ENCODE results near the gene ATP9B.
"Not testable (repeated sequence)": the region's sequence is repeated elsewhere in the genome, so short reads cannot be mapped to it uniquely, and the experiment has no call there.

The ATP9B gene

DNA sequence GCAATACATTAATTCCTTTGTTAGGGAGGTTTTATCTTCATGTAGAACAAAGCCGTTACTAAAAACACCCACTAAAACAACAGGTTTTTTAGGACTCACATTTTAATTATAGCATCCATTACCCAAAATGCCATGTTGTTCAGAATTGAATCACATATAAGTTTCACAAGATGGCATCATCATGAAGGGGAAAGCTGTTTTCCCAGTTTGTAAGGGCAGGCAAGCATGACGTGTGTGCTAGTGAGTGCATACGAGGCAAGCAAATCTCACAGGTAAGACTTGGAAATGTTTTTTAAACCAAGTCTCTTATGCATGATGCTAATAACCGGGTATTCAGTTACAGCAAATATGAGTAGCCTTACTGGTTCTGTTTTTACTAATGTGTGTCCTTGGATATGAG is 214.7 kb downstream of the ATP9B start:
- no peak overlapping the region for H3K27ac ChIP-seq
- peaks cover 7% of the 10 kb centered on the region for H3K9me3 ChIP-seq (ENCODE audit: severe bottlenecking)
- no peaks in the 10 kb centered on the region for H3K36me3 ChIP-seq
- H3K4me3 ChIP-seq (ENCODE audit: low read depth, low read length) = no peak overlapping the region
- no peak for DNase-seq
- TF ChIP-seq, protein P1, sequence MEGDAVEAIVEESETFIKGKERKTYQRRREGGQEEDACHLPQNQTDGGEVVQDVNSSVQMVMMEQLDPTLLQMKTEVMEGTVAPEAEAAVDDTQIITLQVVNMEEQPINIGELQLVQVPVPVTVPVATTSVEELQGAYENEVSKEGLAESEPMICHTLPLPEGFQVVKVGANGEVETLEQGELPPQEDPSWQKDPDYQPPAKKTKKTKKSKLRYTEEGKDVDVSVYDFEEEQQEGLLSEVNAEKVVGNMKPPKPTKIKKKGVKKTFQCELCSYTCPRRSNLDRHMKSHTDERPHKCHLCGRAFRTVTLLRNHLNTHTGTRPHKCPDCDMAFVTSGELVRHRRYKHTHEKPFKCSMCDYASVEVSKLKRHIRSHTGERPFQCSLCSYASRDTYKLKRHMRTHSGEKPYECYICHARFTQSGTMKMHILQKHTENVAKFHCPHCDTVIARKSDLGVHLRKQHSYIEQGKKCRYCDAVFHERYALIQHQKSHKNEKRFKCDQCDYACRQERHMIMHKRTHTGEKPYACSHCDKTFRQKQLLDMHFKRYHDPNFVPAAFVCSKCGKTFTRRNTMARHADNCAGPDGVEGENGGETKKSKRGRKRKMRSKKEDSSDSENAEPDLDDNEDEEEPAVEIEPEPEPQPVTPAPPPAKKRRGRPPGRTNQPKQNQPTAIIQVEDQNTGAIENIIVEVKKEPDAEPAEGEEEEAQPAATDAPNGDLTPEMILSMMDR (IDR thresholded peaks at IDR 0.05; ENCODE audit: low read depth, low read length) = no peak
- H3K27me3 ChIP-seq (ENCODE audit: insufficient read depth, low read depth, severe bottlenecking) = no peaks in the 10 kb centered on the region

DNA sequence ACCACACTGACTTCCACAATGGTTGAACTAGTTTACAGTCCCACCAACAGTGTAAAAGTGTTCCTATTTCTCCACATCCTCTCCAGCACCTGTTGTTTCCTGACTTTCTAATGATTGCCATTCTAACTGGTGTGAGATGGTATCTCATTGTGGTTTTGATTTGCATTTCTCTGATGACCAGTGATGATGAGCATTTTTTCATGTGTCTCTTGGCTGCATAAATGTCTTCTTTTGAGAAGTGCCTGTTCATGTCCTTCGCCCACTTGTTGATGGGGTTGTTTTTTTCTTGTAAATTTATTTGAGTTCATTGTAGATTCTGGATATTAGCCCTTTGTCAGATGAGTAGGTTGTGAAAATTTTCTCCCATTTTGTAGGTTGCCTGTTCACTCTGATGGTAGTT is 216.0 kb downstream of the ATP9B start:
- H3K9me3 ChIP-seq (ENCODE audit: severe bottlenecking); H3K27me3 ChIP-seq (ENCODE audit: insufficient read depth, low read depth, severe bottlenecking); DNase-seq; H3K4me3 ChIP-seq (ENCODE audit: low read depth, low read length); H3K36me3 ChIP-seq; H3K27ac ChIP-seq: not testable (repeated sequence)

DNA sequence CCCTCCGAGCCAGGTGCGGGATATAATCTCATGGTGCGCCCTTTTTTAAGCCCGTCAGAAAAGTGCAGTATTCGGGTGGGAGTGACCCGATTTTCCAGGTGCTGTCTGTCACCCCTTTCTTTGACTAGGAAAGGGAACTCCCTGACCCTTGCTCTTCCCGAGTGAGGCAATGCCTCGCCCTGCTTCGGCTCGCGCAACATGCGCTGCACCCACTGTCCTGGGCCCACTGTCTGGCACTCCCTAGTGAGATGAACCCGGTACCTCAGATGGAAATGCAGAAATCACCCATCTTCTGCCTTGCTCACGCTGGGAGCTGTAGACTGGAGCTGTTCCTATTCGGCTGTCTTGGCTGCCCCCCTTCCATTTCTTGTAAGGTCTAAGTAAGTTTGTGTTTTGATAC is 221.2 kb downstream of the ATP9B start:
- not testable (repeated sequence) for H3K27me3 ChIP-seq (ENCODE audit: insufficient read depth, low read depth, severe bottlenecking); H3K36me3 ChIP-seq; H3K27ac ChIP-seq; H3K9me3 ChIP-seq (ENCODE audit: severe bottlenecking); H3K4me3 ChIP-seq (ENCODE audit: low read depth, low read length); DNase-seq

DNA sequence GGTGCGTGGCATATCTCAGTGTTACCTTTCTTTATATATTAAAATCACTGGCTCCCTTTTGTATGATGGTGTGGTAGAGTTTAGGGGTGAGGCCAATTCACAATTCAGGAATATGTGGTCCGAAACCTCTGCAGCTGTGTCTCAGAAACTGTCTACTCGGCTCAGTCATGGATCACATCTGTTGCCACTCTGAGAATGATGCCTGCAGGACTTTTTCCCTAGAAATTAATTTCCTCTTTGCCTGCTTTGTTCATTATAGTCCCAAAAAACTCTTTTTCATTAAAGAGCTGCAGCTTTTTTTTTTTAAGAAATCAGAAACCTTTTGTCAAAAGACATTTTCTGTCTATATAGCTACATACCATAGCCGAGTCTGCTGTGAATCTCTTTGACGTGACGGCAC is 221.7 kb downstream of the ATP9B start:
- TF ChIP-seq, protein P1 (IDR thresholded peaks at IDR 0.05; ENCODE audit: low read depth, low read length) = no peak
- DNase-seq = no peak
- H3K27ac ChIP-seq = no peak overlapping the region

DNA sequence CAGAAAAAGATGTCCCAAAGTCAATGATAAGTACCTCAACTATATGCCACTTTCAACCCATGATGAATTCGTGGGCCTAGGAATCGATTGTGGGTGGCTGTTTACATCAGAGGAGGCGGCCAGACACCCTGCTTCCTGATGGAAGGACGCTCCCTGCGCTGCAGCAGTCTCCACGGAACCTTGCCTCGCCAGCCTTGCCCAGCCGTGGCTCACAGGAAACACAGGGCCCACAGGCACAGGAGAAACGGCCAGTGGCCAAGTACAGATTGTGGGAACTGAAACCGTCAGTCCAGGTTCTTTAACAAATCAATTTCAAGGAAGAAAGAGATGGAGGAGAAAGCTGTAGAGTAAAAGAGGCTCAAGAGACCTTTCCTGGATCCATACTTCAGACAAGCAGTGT is 225.0 kb downstream of the ATP9B start:
- Histone ChIP-seq H3K27me3 (ENCODE audit: insufficient read depth, low read depth, severe bottlenecking) (no peaks in the 10 kb centered on the region), H3K4me3 (ENCODE audit: low read depth, low read length) (no peak overlapping the region), H3K36me3 (no peaks in the 10 kb centered on the region; the same call in 1 of the 2 replicates), H3K9me3 (ENCODE audit: severe bottlenecking) (no peaks in the 10 kb centered on the region), H3K27ac (no peak overlapping the region)
- no peak for DNase-seq
- TF ChIP-seq, protein P1 (IDR thresholded peaks at IDR 0.05; ENCODE audit: low read depth, low read length) = no peak

More for the DNA sequence above, 221.7 kb downstream of the ATP9B start:
- Histone ChIP-seq H3K36me3 (no peaks in the 10 kb centered on the region; the same call in 1 of the 2 replicates), H3K27me3 (ENCODE audit: insufficient read depth, low read depth, severe bottlenecking) (no peaks in the 10 kb centered on the region), H3K9me3 (ENCODE audit: severe bottlenecking) (peaks cover 3% of the 10 kb centered on the region), H3K4me3 (ENCODE audit: low read depth, low read length) (no peak overlapping the region)

DNA sequence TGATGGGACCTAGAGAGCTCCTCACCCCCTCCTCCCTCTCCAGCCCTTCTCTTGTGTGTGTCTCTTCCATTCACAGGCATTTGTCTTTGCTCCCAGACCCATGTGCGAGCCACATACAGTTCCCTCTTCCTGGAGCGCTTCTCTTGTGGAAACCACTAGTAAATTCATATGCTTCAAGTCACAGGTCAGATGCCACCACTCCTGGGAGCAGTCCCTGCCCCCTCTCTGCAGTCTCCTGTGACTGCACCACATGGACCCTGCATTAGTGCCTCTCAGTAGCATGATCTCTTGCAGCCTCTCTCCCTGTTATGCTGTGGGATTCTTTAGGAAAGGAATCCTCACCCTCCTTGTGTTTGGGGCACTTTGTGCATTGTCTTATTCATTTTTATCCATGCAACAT is 230.1 kb downstream of the ATP9B start:
- no peak overlapping the region for H3K27ac ChIP-seq
- TF ChIP-seq, protein P1 (IDR thresholded peaks at IDR 0.05; ENCODE audit: low read depth, low read length) = no peak

DNA sequence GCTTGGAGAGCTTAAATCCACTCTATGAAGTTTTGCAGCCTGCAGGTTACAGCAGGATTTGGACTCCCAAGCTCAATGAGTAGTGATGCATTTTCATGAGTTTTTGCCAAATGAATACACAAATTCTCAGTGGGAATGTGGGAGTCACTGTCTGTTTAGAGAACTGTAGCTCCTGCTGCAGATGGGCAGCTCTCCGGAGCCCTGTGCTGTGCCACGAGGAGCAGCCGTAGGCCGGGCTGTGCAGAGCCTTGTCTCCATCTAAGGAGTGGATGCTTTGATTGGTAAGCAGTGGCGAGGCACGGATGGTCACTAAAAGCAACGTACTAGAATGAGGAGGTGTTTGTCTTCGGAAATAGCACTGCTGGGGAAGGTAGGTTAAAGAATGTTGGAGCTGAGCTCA is 230.5 kb downstream of the ATP9B start:
- TF ChIP-seq, protein P1 (IDR thresholded peaks at IDR 0.05; ENCODE audit: low read depth, low read length) = no peak
- H3K4me3 ChIP-seq (ENCODE audit: low read depth, low read length) = no peak overlapping the region
- DNase-seq = no peak
- H3K27ac ChIP-seq = no peak overlapping the region
- peaks cover 12% of the 10 kb centered on the region for H3K36me3 ChIP-seq
- H3K9me3 ChIP-seq (ENCODE audit: severe bottlenecking) = no peaks in the 10 kb centered on the region
- no peaks in the 10 kb centered on the region for H3K27me3 ChIP-seq (ENCODE audit: insufficient read depth, low read depth, severe bottlenecking)

More for the DNA sequence above, 230.1 kb downstream of the ATP9B start:
- no peak for DNase-seq
- Histone ChIP-seq H3K27me3 (ENCODE audit: insufficient read depth, low read depth, severe bottlenecking) (no peaks in the 10 kb centered on the region), H3K36me3 (peaks cover 7% of the 10 kb centered on the region), H3K4me3 (ENCODE audit: low read depth, low read length) (no peak overlapping the region), H3K9me3 (ENCODE audit: severe bottlenecking) (no peaks in the 10 kb centered on the region)

All from WERI-Rb-1 (cell line).